ENCODE measurements around the gene INPP5D. TPM values are rescaled to one million over a fixed set of nuclear protein-coding genes. Genes with fewer than 3 reads are reported as not detected.
"Not testable (repeated sequence)": the region's sequence is repeated elsewhere in the genome, so short reads cannot be mapped to it uniquely, and the experiment has no call there.

Gene INPP5D
- total RNA-seq, 1 experiment from 2014 or later: 2.6 TPM

DNA sequence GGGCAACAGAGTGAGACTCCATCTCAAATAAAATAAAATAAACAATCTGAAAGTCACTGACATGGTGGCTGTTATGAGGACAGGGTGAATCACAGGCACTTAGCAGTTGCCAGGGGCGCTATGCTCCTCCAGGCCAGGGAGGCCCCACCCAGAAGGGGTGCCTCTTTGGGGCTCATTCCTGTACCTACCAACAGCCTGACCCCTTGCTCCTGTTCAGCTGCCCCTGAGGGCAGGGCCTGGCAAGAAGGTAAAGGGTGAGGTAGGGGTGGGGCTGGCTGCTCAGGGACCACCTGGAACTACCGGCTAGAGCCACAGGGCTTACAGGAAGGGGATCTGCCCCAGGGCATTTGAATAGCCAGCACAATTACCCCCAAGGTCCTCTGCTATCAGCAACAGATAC is 60.3 kb downstream of the INPP5D start:
- Histone ChIP-seq H3K4me3 (no peak overlapping the region), H3K9me3 (replicated peaks) (no peaks in the 10 kb centered on the region), H3K27ac (no peak overlapping the region), H3K4me1 (replicated peaks) (peaks cover 10% of the 10 kb centered on the region), H3K27me3 (replicated peaks) (no peaks in the 10 kb centered on the region), H3K36me3 (no peaks in the 10 kb centered on the region)
- DNase-seq (ENCODE audit: low read depth in 1 of 2, low spot score in 2 of 2): no peak

DNA sequence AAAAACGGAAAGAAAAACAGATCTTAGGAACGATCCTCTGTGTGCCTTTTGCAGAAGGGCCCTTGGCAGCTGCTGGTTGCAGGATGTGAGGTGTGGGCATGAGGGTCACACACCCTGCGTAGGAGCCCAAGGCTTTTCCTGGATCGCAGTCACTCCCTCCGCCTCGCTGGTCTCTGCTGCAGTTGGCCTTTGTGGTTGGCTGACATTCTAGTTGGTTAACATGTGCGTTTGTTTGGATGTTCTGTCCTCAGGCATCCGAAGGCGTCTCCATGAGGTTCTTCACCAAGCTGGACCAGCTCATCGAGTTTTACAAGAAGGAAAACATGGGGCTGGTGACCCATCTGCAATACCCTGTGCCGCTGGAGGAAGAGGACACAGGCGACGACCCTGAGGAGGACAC is 61.7 kb downstream of the INPP5D start:
- no peaks in the 10 kb centered on the region for H3K36me3 ChIP-seq
- no peak for DNase-seq (ENCODE audit: low read depth in 1 of 2, low spot score in 2 of 2)
- H3K4me3 ChIP-seq: no peak overlapping the region
- H3K27me3 ChIP-seq (replicated peaks): no peaks in the 10 kb centered on the region
- peaks cover 5% of the 10 kb centered on the region for H3K4me1 ChIP-seq (replicated peaks)
- no peaks in the 10 kb centered on the region for H3K9me3 ChIP-seq (replicated peaks)
- no peak overlapping the region for H3K27ac ChIP-seq

DNA sequence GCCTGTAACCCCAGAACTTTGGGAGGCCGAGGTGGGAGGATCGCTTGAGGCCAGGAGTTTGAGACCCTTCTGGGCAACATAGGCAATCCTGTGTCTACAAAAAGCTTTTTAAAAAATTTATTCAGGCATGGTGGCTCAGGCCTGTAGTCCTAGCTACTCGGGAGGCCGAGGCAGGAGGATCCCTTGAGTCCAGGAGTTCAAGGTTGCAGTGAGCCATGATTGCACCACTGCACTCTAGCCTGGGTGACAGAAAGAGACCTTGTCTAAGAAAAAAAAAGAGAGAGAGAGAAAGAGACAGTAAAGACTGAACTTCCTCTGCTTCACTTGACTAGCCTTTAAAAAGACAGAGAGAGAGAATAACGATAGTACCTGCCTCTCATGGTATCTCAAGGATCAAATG is 62.4 kb downstream of the INPP5D start:
- no peak overlapping the region for H3K27ac ChIP-seq
- H3K9me3 ChIP-seq (replicated peaks): no peaks in the 10 kb centered on the region
- no peak for DNase-seq (ENCODE audit: low read depth in 1 of 2, low spot score in 2 of 2)
- no peak overlapping the region for H3K4me3 ChIP-seq
- H3K36me3 ChIP-seq: no peaks in the 10 kb centered on the region
- no peaks in the 10 kb centered on the region for H3K27me3 ChIP-seq (replicated peaks)
- H3K4me1 ChIP-seq (replicated peaks): peaks cover 5% of the 10 kb centered on the region

DNA sequence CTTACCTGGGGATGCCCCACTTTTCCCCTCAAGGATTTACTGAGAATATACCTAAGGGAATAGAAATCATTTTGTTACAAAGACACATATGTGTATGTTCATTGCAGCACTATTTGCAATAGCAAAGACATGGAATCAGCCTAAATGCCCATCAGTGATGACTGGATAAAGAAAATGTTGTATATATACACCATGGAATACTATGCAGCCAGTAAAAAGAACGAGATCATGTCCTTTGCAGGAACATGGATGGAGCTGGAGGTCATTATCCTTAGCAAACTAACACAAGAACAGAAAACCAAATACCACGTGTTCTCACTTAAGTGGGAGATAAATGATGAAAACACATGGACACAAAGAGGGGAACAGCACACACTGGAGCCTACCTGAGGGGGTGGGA is 63.4 kb downstream of the INPP5D start:
- not testable (repeated sequence) for DNase-seq (ENCODE audit: low read depth in 1 of 2, low spot score in 2 of 2); H3K4me1 ChIP-seq (replicated peaks); H3K36me3 ChIP-seq; H3K27me3 ChIP-seq (replicated peaks); H3K27ac ChIP-seq; H3K4me3 ChIP-seq; H3K9me3 ChIP-seq (replicated peaks)

DNA sequence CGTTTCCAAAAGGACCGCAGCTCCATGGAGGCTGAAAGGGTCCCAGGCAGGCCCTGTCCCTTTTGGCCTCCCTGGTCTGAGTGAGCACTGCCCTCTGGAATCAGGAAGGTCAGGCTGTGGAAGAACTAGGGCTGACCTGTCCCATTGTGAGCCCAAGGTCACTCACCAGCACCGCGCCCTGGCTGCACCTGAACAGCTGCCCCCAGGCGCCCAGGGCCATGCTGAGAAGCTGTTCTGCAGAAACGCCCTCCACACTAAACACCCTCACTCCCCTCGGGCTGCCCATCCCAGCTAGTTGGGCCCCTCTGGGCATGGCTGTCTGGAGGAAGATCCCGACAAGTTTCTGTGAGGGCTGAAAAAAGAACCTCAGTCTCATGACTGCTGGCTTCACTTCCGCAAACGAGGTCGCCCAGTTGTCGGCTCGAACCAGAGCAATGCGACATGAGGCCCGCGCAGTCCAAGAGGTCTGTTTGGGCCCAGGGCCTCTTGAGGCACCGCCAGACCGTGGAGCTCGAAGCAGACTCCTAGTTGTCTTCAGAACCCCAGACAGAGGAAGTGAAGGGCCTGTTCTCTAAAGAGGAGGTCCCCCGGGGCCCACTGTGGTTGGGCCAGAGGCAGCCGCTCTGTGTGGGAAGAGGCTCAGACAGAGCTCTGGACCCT is 64.4 kb downstream of the INPP5D start:
- H3K4me1 ChIP-seq (replicated peaks): peaks cover 5% of the 10 kb centered on the region
- no peak for DNase-seq (ENCODE audit: low read depth in 1 of 2, low spot score in 2 of 2)
- no peak overlapping the region for H3K4me3 ChIP-seq
- H3K36me3 ChIP-seq: no peaks in the 10 kb centered on the region
- H3K9me3 ChIP-seq (replicated peaks): no peaks in the 10 kb centered on the region
- H3K27me3 ChIP-seq (replicated peaks): no peaks in the 10 kb centered on the region
- H3K27ac ChIP-seq: no peak overlapping the region

DNA sequence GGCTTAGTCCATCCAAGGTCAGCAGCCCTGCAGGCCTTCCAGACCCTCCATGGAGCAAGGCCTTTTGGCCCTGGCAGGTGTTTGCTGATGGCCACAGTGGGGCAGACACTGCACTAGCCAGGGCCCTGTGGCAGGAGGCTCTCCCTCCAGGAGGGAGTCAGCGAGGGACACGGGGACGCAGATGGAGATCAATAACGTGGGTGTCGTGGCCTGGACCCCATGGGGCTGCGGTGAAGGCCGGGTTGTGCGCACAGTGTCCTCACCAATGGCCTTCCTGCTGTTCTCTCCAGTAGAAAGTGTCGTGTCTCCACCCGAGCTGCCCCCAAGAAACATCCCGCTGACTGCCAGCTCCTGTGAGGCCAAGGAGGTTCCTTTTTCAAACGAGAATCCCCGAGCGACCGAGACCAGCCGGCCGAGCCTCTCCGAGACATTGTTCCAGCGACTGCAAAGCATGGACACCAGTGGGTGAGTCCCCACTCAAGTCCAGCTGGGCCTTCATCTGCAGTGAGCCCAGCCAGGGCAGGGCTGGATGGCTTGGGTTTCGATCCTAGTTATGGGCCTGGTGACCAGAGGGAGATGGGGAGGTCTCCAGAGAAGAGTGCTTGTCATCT is 65.4 kb downstream of the INPP5D start:
- H3K9me3 ChIP-seq (replicated peaks): no peaks in the 10 kb centered on the region
- H3K4me1 ChIP-seq (replicated peaks): peaks cover 1% of the 10 kb centered on the region
- DNase-seq (ENCODE audit: low read depth in 1 of 2, low spot score in 2 of 2): no peak
- no peak overlapping the region for H3K4me3 ChIP-seq
- no peaks in the 10 kb centered on the region for H3K27me3 ChIP-seq (replicated peaks)
- H3K36me3 ChIP-seq: no peaks in the 10 kb centered on the region
- no peak overlapping the region for H3K27ac ChIP-seq

DNA sequence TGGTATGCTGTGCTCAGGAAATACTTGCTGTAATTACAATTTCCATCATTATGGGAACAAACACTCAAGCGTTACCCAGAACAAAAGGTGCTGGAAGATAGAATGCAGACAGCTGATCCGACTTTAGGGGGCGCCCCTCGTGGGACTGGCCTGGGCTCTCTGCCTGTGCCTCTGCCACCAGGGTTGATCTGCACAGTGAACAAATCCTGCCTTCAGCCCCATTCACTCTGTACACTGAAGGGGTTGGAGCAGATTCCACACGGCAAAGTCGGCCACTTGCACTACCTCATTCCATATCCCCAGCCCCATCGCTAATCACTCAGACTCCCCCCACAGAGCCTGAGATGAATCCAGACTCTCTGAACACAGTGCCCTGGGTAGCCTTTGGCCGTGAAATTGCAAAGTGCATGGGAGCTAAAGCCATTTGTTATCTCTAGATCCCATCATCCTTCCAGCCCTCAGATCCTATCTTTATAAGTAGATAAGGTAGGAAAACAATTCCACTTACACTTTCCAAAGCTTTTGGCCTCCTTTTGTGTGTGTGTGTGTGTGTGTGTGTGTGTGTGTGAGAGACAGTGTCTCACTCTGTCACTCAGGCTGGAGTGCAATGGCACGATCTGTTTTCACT is 69.3 kb downstream of the INPP5D start:
- H3K27me3 ChIP-seq (replicated peaks): no peaks in the 10 kb centered on the region
- H3K27ac ChIP-seq: no peak overlapping the region
- H3K4me1 ChIP-seq (replicated peaks): no peaks in the 10 kb centered on the region
- H3K36me3 ChIP-seq: no peaks in the 10 kb centered on the region
- no peak for DNase-seq (ENCODE audit: low read depth in 1 of 2, low spot score in 2 of 2)
- no peak overlapping the region for H3K4me3 ChIP-seq
- no peaks in the 10 kb centered on the region for H3K9me3 ChIP-seq (replicated peaks)

DNA sequence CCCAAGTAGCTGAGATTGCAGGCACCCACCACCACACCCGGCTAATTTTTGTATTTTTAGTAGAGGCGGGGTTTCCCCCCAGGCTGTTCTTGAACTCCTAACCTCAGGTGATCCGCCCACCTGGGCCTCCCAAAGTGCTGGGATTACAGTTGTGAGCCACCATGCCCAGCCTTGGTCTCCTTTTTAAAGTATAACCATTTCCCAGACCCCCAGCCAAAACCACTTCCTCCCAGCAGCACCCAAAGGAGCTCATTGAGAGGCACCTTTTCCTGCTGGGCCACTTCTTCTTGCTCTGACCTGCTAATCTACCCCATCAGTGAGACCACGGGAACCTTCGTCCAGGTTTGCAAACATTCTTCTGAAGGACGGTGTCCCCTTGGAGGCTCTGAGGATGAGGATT is 69.9 kb downstream of the INPP5D start:
- H3K4me3 ChIP-seq: no peak overlapping the region
- no peaks in the 10 kb centered on the region for H3K9me3 ChIP-seq (replicated peaks)
- no peaks in the 10 kb centered on the region for H3K36me3 ChIP-seq
- H3K27ac ChIP-seq: no peak overlapping the region
- no peaks in the 10 kb centered on the region for H3K27me3 ChIP-seq (replicated peaks)
- DNase-seq (ENCODE audit: low read depth in 1 of 2, low spot score in 2 of 2): no peak
- no peaks in the 10 kb centered on the region for H3K4me1 ChIP-seq (replicated peaks)

DNA sequence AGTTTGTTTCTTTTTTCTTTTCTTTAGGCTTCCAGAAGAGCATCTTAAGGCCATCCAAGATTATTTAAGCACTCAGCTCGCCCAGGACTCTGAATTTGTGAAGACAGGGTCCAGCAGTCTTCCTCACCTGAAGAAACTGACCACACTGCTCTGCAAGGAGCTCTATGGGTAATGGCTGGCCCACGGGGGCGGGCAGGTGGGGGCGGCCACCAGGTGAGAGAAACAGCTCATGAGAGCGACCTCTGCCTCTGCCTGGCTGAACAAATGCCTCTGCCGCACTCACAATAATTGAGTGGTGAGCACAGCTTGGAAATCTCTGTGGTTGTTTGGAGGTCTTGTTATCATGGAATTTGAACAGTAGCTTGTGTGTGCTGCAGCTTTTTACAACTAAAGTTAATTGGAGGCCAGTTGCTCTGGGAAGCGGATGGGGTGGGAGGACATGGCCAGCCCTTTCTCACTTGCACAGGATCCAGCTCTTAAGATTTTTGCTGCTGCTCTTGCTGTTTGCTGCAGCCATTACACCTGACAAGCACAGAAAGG is 70.4 kb downstream of the INPP5D start:
- H3K27ac ChIP-seq: no peak overlapping the region
- DNase-seq (ENCODE audit: low read depth in 1 of 2, low spot score in 2 of 2): no peak
- H3K27me3 ChIP-seq (replicated peaks): no peaks in the 10 kb centered on the region
- no peaks in the 10 kb centered on the region for H3K36me3 ChIP-seq
- no peaks in the 10 kb centered on the region for H3K9me3 ChIP-seq (replicated peaks)
- H3K4me1 ChIP-seq (replicated peaks): no peaks in the 10 kb centered on the region
- no peak overlapping the region for H3K4me3 ChIP-seq

DNA sequence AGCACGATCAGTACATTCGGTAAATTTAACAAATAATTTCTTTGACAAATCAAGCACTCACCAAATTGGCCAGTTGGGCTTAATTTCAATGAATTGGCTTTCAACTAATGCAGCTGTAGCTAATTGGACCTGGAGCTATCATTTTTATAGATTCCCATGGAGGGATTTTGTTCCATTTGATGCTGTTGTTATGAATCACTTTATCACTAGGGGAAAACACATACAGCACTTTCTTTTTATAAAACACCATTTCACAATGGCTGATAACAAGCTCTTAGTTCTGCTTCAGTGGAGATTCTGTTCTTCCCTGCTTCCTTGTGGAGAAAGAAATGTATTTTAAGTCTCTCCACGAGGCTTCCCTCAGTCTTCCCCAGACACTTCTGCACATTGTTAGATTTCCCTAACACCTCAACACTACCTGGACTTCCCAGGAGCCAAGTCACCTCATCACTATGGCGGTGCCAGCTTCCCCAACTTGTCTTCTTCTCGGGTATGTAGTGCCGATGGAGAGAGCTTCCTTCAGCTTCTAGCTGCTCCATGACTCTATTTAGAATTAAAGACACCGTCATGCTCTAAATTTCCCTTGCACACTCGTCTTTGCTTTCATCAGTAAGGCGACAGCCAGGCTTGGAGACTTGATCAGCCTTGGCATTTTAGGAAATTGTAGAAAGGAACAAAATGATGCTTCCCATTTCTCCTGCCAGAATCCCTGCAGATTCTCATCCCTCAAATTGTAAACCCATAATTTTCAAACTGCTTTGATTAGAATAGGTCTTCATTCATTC is 72.0 kb downstream of the INPP5D start:
- Histone ChIP-seq H3K9me3 (replicated peaks) (peaks cover 3% of the 10 kb centered on the region; the same call in 1 of the 2 replicates), H3K27me3 (replicated peaks) (no peaks in the 10 kb centered on the region), H3K27ac (no peak overlapping the region), H3K36me3 (no peaks in the 10 kb centered on the region), H3K4me3 (no peak overlapping the region), H3K4me1 (replicated peaks) (no peaks in the 10 kb centered on the region)
- DNase-seq (ENCODE audit: low read depth in 1 of 2, low spot score in 2 of 2): no peak

DNA sequence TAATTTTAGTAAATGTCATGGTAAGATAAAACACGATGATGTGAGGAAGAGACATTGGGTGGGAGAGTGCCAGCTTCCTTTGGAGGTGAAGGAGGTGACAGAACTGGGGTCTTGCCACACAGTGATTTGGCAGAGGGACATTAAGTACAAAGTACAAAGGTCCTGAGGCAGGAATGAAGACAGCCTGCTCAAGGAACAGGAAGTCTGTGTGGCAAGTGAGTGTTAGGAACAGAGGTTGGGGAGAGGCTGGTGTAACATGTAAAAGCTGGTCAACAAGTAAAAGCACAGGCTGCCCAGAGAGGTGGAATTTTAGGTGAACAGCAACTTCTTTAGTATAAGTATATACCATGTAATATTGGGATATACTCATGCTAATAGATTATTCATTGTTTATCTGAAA is 73.1 kb downstream of the INPP5D start:
- Histone ChIP-seq H3K4me3 (no peak overlapping the region), H3K27me3 (replicated peaks) (no peaks in the 10 kb centered on the region), H3K4me1 (replicated peaks) (no peaks in the 10 kb centered on the region), H3K9me3 (replicated peaks) (peaks cover 3% of the 10 kb centered on the region; the same call in 1 of the 2 replicates), H3K36me3 (no peaks in the 10 kb centered on the region), H3K27ac (no peak overlapping the region)
- no peak for DNase-seq (ENCODE audit: low read depth in 1 of 2, low spot score in 2 of 2)

DNA sequence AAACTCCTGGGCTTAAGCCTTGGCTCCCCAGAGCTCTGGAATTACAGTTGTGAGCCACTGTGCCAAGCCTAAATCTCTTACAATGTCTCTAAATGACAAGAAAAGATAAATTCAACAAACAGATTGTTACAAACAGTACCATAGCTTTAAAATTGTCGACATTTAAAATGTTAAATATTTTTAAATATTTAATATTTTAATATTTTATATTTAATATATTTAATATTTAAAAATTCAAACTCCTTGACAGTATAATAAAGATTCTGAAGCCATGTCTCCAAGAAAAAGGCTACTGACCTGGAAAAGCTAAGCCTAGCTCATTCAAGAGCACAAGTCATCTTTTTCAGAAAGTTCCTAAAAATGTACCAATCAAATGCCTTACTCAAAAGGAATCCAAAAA is 75.3 kb downstream of the INPP5D start:
- DNase-seq (ENCODE audit: low read depth in 1 of 2, low spot score in 2 of 2): no peak
- Histone ChIP-seq H3K27me3 (replicated peaks) (no peaks in the 10 kb centered on the region), H3K36me3 (no peaks in the 10 kb centered on the region), H3K4me1 (replicated peaks) (no peaks in the 10 kb centered on the region), H3K4me3 (no peak overlapping the region), H3K9me3 (replicated peaks) (peaks cover 3% of the 10 kb centered on the region; the same call in 1 of the 2 replicates), H3K27ac (no peak overlapping the region)

DNA sequence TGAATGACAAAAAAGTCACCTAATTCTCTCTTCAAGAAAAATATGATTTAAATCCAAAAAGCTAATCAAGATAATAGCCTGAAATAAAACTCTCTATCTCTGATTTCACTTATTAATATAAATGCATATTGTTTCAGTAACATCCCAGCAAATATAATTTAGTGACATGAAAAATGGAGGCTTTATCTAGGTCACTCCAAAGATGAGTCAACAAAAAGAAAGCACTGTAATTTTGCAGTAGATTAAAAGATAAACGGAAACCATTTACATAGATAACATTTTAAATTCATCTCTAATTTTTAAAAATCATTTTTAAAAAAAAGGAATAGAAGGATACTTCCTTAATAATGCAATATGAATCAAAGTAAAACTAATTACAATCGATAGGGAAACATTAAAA is 76.9 kb downstream of the INPP5D start:
- Histone ChIP-seq H3K27me3 (replicated peaks) (no peaks in the 10 kb centered on the region), H3K27ac (no peak overlapping the region), H3K36me3 (no peaks in the 10 kb centered on the region), H3K4me3 (no peak overlapping the region), H3K4me1 (replicated peaks) (no peaks in the 10 kb centered on the region), H3K9me3 (replicated peaks) (peaks cover 3% of the 10 kb centered on the region; the same call in 1 of the 2 replicates)
- DNase-seq (ENCODE audit: low read depth in 1 of 2, low spot score in 2 of 2): no peak
